B cell (primary cell): ENCODE results near the gene NTMT1. TPM values are rescaled to one million over a fixed set of nuclear protein-coding genes. Genes with fewer than 3 reads are reported as not detected.

ENCODE experiments used
- ATAC-seq: fragments of 200-7000 bp; cut with Tn5 transposase; one replicate; pipeline ENCODE4 v1.10.0; 2021; ENCODE audit warnings: low read depth, mild to moderate bottlenecking, moderate number of reproducible peaks, moderate library complexity
- CTCF ChIA-PET: fragments of 350-600 bp; sonication (Branson Sonifier 250); formaldehyde crosslinking; loops from one replicate; lab custom pipeline; 2021; ENCODE audit warnings: antibody characterized with exemption, inconsistent platforms; lab: Charles Lee
- POLR2A ChIA-PET: fragments of 350-600 bp; sonication (Branson Sonifier 250); formaldehyde crosslinking; loops from one replicate; lab custom pipeline; 2021; ENCODE audit warnings: antibody characterized with exemption; lab: Charles Lee
- DNase-seq: peaks from one replicate; pipeline ENCODE4 v3.0.0; 2013
- H2AFZ ChIP-seq: 2 replicates; pipeline ENCODE4 v1.6.1; 2012; ENCODE audit warnings: mild to moderate bottlenecking, low read depth, low read length; ENCODE audit not compliant: insufficient read depth, poor library complexity, severe bottlenecking
- H3K27ac ChIP-seq, 2 donors: 1 replicate in 1 of 2; 2 replicates in 1 of 2; pipeline ENCODE4 v1.5.1; 2012 to 2013; ENCODE audit warnings: low read length in 2 of 2, mild to moderate bottlenecking in 2 of 2, moderate library complexity in 1 of 2
- H3K27me3 ChIP-seq, 4 experiments: fragments of 200-600 bp in 1 of 4; sonication (generic) in 1 of 4; replicated peaks in 1 of 4; 1 replicate in 2 of 4; 2 replicates in 2 of 4; pipeline versions ENCODE4 v1.6.1 to v1.7.0; 2013 to 2016; ENCODE audit warnings: low read length in 3 of 4, mild to moderate bottlenecking in 2 of 4, mixed read lengths in 1 of 4, moderate library complexity in 1 of 4; ENCODE audit not compliant: insufficient read depth in 4 of 4, control insufficient read depth in 3 of 4; ENCODE audit errors: control extremely low read depth in 1 of 4
- H3K36me3 ChIP-seq, 2 experiments: replicated peaks in 1 of 2; 1 replicate in 1 of 2; 2 replicates in 1 of 2; pipeline versions ENCODE4 v1.6.1 to v1.7.1; 2013; ENCODE audit warnings: low read length in 1 of 2; ENCODE audit not compliant: insufficient read depth in 2 of 2, control insufficient read depth in 1 of 2; ENCODE audit errors: control extremely low read depth in 1 of 2, extremely low read depth in 1 of 2
- H3K4me1 ChIP-seq, 2 donors: fragments of 200-600 bp in 1 of 2; sonication (generic) in 1 of 2; 1 replicate in 1 of 2; 2 replicates in 1 of 2; pipeline versions ENCODE4 v1.5.1 to v1.6.1; 2013 to 2017; ENCODE audit warnings: low read length in 2 of 2; ENCODE audit not compliant: control insufficient read depth in 2 of 2, insufficient read depth in 2 of 2
- H3K4me2 ChIP-seq: replicated peaks from 2 replicates; pipeline ENCODE3; 2012; ENCODE audit warnings: mild to moderate bottlenecking, low read depth, low read length; ENCODE audit not compliant: poor library complexity, severe bottlenecking
- H3K4me3 ChIP-seq, 5 experiments: fragments of 200-600 bp in 1 of 5; sonication (generic) in 1 of 5; 1 replicate in 3 of 5; 2 replicates in 2 of 5; pipeline versions ENCODE4 v1.5.1 to v1.7.0; 2011 to 2016; ENCODE audit warnings: low read length in 4 of 5, mild to moderate bottlenecking in 4 of 5, low read depth in 2 of 5, control low read depth in 1 of 5, moderate library complexity in 1 of 5; ENCODE audit not compliant: insufficient read depth in 1 of 5; ENCODE audit errors: control extremely low read depth in 1 of 5, extremely low read depth in 1 of 5
- H3K79me2 ChIP-seq: fragments of 200-600 bp; sonication (generic); one replicate; pipeline ENCODE4 v1.6.0; 2016; ENCODE audit warnings: low read length; ENCODE audit not compliant: control insufficient read depth, insufficient read depth
- H3K9ac ChIP-seq: fragments of 200-600 bp; sonication (generic); 2 replicates; pipeline ENCODE4 v1.6.1; 2017; ENCODE audit warnings: mild to moderate bottlenecking, low read length, moderate library complexity
- H3K9me3 ChIP-seq, 3 donors: one replicate each; pipeline versions ENCODE4 v1.6.1 to v1.7.1; 2013; ENCODE audit warnings: low read length in 2 of 3; ENCODE audit not compliant: control insufficient read depth in 2 of 3, insufficient read depth in 1 of 3; ENCODE audit errors: control extremely low read depth in 1 of 3
- H4K20me1 ChIP-seq: 2 replicates; pipeline ENCODE4 v1.6.0; 2012; ENCODE audit warnings: mild to moderate bottlenecking, low read length; ENCODE audit not compliant: insufficient read depth, control insufficient read depth, poor library complexity, severe bottlenecking
- H3K27ac Mint-ChIP-seq: one replicate; pipeline ENCODE4 v1.8.0; 2021; ENCODE audit warnings: mixed read lengths
- H3K27me3 Mint-ChIP-seq: one replicate; pipeline ENCODE4 v1.8.0; 2021; ENCODE audit warnings: mixed read lengths
- H3K4me1 Mint-ChIP-seq: one replicate; pipeline ENCODE4 v1.8.0; 2021; ENCODE audit warnings: mixed read lengths
- H3K4me3 Mint-ChIP-seq: one replicate; pipeline ENCODE4 v1.8.0; 2021; ENCODE audit warnings: mixed read lengths
- H3K9me3 Mint-ChIP-seq: one replicate; pipeline ENCODE4 v1.8.0; 2022; ENCODE audit warnings: mixed read lengths; ENCODE audit not compliant: insufficient read depth
- CTCF ChIP-seq: fragments of 200-600 bp; IDR thresholded peaks from one replicate; pipeline ENCODE4 v1.8.0; 2022; ENCODE audit warnings: antibody characterized with exemption, mild to moderate bottlenecking
- EZH2 ChIP-seq: IDR thresholded peaks from 2 replicates; pipeline ENCODE4 v1.6.1; 2012; ENCODE audit warnings: borderline replicate concordance, low read depth, mild to moderate bottlenecking, moderate library complexity, low read length; ENCODE audit not compliant: insufficient read depth, poor library complexity, severe bottlenecking
- WGBS: methylation state at CpG from one replicate; pipeline ENCODE4 v1.1.5; 2013; ENCODE audit warnings: missing lambda C conversion rate; ENCODE audit not compliant: insufficient coverage; 5-methylcytosine and 5-hydroxymethylcytosine counted together
- intact Hi-C: fragments of 100-400 bp; cut with micrococcal nuclease; formaldehyde crosslinking; loops from one replicate; pipeline ENCODE4 v1.10.0; 2022
- polyA plus RNA-seq: library from polyadenylated mRNA; depleted of rRNA; stranded (reverse); fragments of >200 nt; gene quantifications from 2 replicates; pipeline ENCODE4 v1.2.3, GENCODE V29; 2012
- total RNA-seq, 2 donors: library from RNA; stranded (reverse); fragments of 120-200 nt in 1 of 2; gene quantifications; 1 replicate in 1 of 2; 2 replicates in 1 of 2; pipeline versions ENCODE4 v1.2.3 to v1.2.4, GENCODE V29; 2013 to 2022

NTMT1 gene
- total and polyA plus RNA-seq, 2 donors (not counting 1 experiment from before 2014, with no cell fraction given) = 21.8 to 35.3 TPM

- ChIA-PET CTCF (interaction anchor here (0.5 to 6.5 kb wide), 4 partner anchors 11 to 474 kb away, joined by 4 to 77 read pairs (median 48); partner anchors contain the start of gene NTMT1), POLR2A (no interaction called here)
- Histone ChIP-seq H4K20me1 (no peaks in the 10 kb centered on the region), H3K9me3 (peaks cover 0 to 4% (median 0%) of the 10 kb centered on the region in 3 donors), H3K79me2 (no peaks in the 10 kb centered on the region), H3K27ac (no peak overlapping the region), H3K4me1 (peaks cover 13 to 14% of the 10 kb centered on the region in 2 donors), H3K36me3 (no peaks in the 10 kb centered on the region), H3K4me3 (no peak overlapping the region), H3K9ac (no peak overlapping the region), H2AFZ (no peak overlapping the region), H3K4me2 (no peak overlapping the region), H3K27me3 (peaks cover 0 to 13% (median 0%) of the 10 kb centered on the region in 4 experiments)
- no peaks in the 10 kb centered on the region for H3K9me3 Mint-ChIP-seq
- WGBS = 76% methylated on average over 15 of the region's 15 CpGs
- intact Hi-C loops = loop anchor here (5.0 kb wide), 1 partner anchor 126 kb away; no protein-coding TSS in a partner anchor
- H3K4me1 Mint-ChIP-seq = peaks cover 13% of the 10 kb centered on the region
- H3K27ac Mint-ChIP-seq = no peak overlapping the region
- ATAC-seq (no peak), DNase-seq (no peak)
- H3K4me3 Mint-ChIP-seq = no peak overlapping the region
- TF ChIP-seq EZH2 = no peak
- no peak for TF ChIP-seq CTCF
- no peaks in the 10 kb centered on the region for H3K27me3 Mint-ChIP-seq
Measured at GRCh38 chr9:129612815-129613519, 13.0 kb upstream of the NTMT1 start.

GRCh38 chr9:129613520-129614175 is 12.3 kb upstream of the NTMT1 start:
- no peak for TF ChIP-seq CTCF
- TF ChIP-seq EZH2 = no peak
- H3K27me3 ChIP-seq = peaks cover 0 to 13% (median 0%) of the 10 kb centered on the region in 4 experiments
- H4K20me1 ChIP-seq = no peaks in the 10 kb centered on the region
- no peaks in the 10 kb centered on the region for H3K79me2 ChIP-seq
- 79% methylated on average over 15 of the region's 19 CpGs for WGBS
- peaks cover 4% of the 10 kb centered on the region for H3K27me3 Mint-ChIP-seq
- H3K27ac ChIP-seq = no peak overlapping the region
- peaks cover 13 to 14% of the 10 kb centered on the region in 2 donors for H3K4me1 ChIP-seq
- H3K9ac ChIP-seq = no peak overlapping the region
- no peak overlapping the region for H2AFZ ChIP-seq
- peaks cover 15% of the 10 kb centered on the region for H3K4me1 Mint-ChIP-seq
- H3K27ac Mint-ChIP-seq = no peak overlapping the region
- intact Hi-C loops = loop anchor here (5.0 kb wide), 1 partner anchor 126 kb away; no protein-coding TSS in a partner anchor
- H3K4me3 Mint-ChIP-seq = no peak overlapping the region
- no peaks in the 10 kb centered on the region for H3K9me3 Mint-ChIP-seq
- ATAC-seq (no peak), DNase-seq (no peak)
- ChIA-PET POLR2A (no interaction called here), CTCF (interaction anchor here (1.1 to 6.5 kb wide), 6 partner anchors 10 to 474 kb away, joined by 3 to 77 read pairs (median 16); partner anchors contain the start of gene NTMT1)
- peaks cover 0 to 4% (median 0%) of the 10 kb centered on the region in 3 donors for H3K9me3 ChIP-seq
- no peak overlapping the region for H3K4me3 ChIP-seq
- no peak overlapping the region for H3K4me2 ChIP-seq
- H3K36me3 ChIP-seq = no peaks in the 10 kb centered on the region
